Measurements from ENCODE around the gene DNAAF3. TPM values are rescaled to one million over a fixed set of nuclear protein-coding genes. Genes with fewer than 3 reads are reported as not detected.

Gene DNAAF3
- total RNA-seq, 1 experiment from 2014 or later, result 52.8 TPM

DNA sequence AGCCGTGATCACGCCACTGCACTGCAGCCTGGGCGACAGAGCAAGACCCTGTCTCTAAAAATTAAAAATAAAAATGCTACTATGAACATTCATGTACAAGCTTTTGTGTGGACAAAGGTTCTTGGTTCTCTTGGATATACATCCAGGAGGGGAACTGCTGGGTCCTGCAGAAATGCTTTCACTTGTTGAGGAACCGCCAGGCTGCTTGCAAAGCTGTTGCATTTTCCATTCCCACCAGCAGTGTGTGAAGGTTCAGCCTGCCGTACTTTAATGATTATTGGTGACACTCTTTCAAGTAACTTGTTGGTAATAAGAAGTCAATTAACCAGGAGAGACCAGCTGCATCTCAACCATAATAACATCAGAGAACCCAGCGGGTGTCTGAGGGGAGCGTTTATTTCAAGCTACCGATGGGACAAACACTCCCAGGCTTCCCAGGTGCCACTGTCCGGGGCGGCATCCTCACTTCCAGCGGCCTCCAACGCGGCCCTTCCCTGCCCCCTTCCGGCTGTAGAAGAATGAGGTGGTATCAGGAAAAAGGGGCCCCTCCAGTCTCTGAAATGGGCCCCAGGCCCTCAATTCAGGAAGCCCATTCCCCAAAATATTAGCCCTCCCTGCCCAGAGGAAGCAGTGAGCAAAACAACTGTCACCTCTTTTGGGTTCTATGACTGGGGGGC, 33.8 kb downstream of the DNAAF3 start (continued):
- TF ChIP-seq, protein P1, sequence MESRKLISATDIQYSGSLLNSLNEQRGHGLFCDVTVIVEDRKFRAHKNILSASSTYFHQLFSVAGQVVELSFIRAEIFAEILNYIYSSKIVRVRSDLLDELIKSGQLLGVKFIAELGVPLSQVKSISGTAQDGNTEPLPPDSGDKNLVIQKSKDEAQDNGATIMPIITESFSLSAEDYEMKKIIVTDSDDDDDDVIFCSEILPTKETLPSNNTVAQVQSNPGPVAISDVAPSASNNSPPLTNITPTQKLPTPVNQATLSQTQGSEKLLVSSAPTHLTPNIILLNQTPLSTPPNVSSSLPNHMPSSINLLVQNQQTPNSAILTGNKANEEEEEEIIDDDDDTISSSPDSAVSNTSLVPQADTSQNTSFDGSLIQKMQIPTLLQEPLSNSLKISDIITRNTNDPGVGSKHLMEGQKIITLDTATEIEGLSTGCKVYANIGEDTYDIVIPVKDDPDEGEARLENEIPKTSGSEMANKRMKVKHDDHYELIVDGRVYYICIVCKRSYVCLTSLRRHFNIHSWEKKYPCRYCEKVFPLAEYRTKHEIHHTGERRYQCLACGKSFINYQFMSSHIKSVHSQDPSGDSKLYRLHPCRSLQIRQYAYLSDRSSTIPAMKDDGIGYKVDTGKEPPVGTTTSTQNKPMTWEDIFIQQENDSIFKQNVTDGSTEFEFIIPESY (IDR thresholded peaks at IDR 0.05; ENCODE audit: extremely low read depth, insufficient replicate concordance, low read length), result no peak

DNA sequence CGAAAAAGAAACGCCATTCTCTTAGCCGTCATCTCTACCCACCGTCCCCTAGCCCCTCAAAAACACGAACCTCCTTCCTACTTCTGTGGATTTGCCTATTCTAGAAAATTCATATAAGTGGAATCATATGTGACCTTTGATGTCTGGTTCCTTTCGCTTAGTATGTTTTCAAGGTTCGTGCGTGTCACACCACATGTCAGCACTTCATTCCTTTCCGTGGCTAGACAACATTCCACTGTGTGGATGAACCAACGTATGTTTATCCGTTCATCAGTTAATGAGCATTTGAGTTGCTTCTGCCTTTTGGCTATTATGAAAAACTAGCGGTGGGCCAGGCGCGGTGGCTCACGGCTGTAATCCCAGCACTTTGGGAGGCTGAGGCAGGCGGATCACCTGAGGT, 35.0 kb downstream of the DNAAF3 start:
- ChIA-PET POLR2A (no interaction called here), RAD21 (ENCODE audit: low non-redundant PET in 1 of 2, low total read pairs in 2 of 2, uncharacterized antibody in 2 of 2, unreplicated experiment in 2 of 2) (no interaction called here), CTCF (no interaction called here)
- DNase-seq (ENCODE audit: low read depth, low spot score) (no peak), ATAC-seq (no peak)
- Histone ChIP-seq H3K27ac (ENCODE audit: low read depth, low read length) (no peak overlapping the region), H3K4me2 (ENCODE audit: low read length) (no peak overlapping the region), H3K27me3 (ENCODE audit: insufficient read depth, low read length) (no peaks in the 10 kb centered on the region), H3K9ac (ENCODE audit: low read length) (no peak overlapping the region), H3K79me2 (ENCODE audit: insufficient read depth, low read length) (no peaks in the 10 kb centered on the region), H3K36me3 (ENCODE audit: control insufficient read depth in 1 of 2, insufficient read depth in 2 of 2, low read length in 2 of 2) (peaks cover 0 to 10% of the 10 kb centered on the region in 2 experiments; a peak in 2 of 4 replicates), H3K9me2 (ENCODE audit: insufficient read depth) (no peaks in the 10 kb centered on the region), H4K20me1 (ENCODE audit: insufficient read depth) (no peaks in the 10 kb centered on the region), H3K4me3 (replicated peaks in 1 of 2; ENCODE audit: low read depth in 1 of 2, low read length in 2 of 2) (no peak overlapping the region), H3K9me3 (ENCODE audit: control insufficient read depth in 1 of 2, insufficient read depth in 1 of 2, low read depth in 1 of 2, low read length in 2 of 2) (no peaks in the 10 kb centered on the region), H3K4me1 (ENCODE audit: control insufficient read depth in 1 of 2, insufficient read depth in 2 of 2, low read length in 2 of 2) (0 out of 4 replicates have a peak, but pooled peaks cover 0 to 3% of the 10 kb centered on the region in 2 experiments), H2AFZ (ENCODE audit: low read depth, low read length, poor library complexity, severe bottlenecking) (no peak overlapping the region)
- BruUV-seq (replicated peaks), result no TSS peak
- intact Hi-C loops (cut with micrococcal nuclease), result no loop called here
- no peak for TF ChIP-seq JUND (IDR thresholded peaks at IDR 0.05)
- no peak for TF ChIP-seq TCF7L2 (IDR thresholded peaks at IDR 0.05; ENCODE audit: borderline replicate concordance, extremely low read depth, insufficient read depth, insufficient read length)
- TF ChIP-seq ZFX (IDR thresholded peaks at IDR 0.05), result no peak
- no peak for TF ChIP-seq YY1 (IDR thresholded peaks at IDR 0.05; ENCODE audit: extremely low read depth, insufficient replicate concordance, low read depth, low read length)
- no peak for TF ChIP-seq ZNF274 (IDR thresholded peaks at IDR 0.05; ENCODE audit: low read depth, low read length)
- no peak for TF ChIP-seq SP1 (IDR thresholded peaks at IDR 0.05; ENCODE audit: low read depth)
- TF ChIP-seq ELF1 (IDR thresholded peaks at IDR 0.05; ENCODE audit: borderline replicate concordance, low read depth), result no peak
- no peak for TF ChIP-seq EZH2phosphoT487 (IDR thresholded peaks at IDR 0.05; ENCODE audit: borderline replicate concordance)
- TF ChIP-seq, protein P2, sequence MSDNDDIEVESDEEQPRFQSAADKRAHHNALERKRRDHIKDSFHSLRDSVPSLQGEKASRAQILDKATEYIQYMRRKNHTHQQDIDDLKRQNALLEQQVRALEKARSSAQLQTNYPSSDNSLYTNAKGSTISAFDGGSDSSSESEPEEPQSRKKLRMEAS (IDR thresholded peaks at IDR 0.05), result no peak
- TF ChIP-seq CBX3 (IDR thresholded peaks at IDR 0.05; ENCODE audit: low read depth), result no peak
- no peak for TF ChIP-seq EZH2 (IDR thresholded peaks at IDR 0.05)
- no peak for TF ChIP-seq POLR2A (IDR thresholded peaks at IDR 0.05; ENCODE audit: borderline replicate concordance, extremely low read depth, insufficient read depth, insufficient read length)
- TF ChIP-seq SIN3A (IDR thresholded peaks at IDR 0.05; ENCODE audit: low read depth), result no peak
- TF ChIP-seq RAD21 (IDR thresholded peaks at IDR 0.05; ENCODE audit: low read depth), result no peak
- no peak for TF ChIP-seq CEBPB (IDR thresholded peaks at IDR 0.05; ENCODE audit: low read depth)
- no peak for TF ChIP-seq EGR1 (IDR thresholded peaks at IDR 0.05; ENCODE audit: low read depth)
- TF ChIP-seq POLR2AphosphoS5 (IDR thresholded peaks at IDR 0.05; ENCODE audit: low read depth, low read length), result no peak
- TF ChIP-seq SRF (IDR thresholded peaks at IDR 0.05; ENCODE audit: low read depth), result no peak
- TF ChIP-seq, protein P3, sequence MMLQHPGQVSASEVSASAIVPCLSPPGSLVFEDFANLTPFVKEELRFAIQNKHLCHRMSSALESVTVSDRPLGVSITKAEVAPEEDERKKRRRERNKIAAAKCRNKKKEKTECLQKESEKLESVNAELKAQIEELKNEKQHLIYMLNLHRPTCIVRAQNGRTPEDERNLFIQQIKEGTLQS (IDR thresholded peaks at IDR 0.05), result no peak
- TF ChIP-seq, protein P1 (IDR thresholded peaks at IDR 0.05; ENCODE audit: extremely low read depth, insufficient replicate concordance, low read length), result no peak

Data from HCT116 (cell line).